NCI-H2107 treated with DMSO at 0.1 percent for 48 hours (cell line): ENCODE results near the gene ADD3.
"Not testable (repeated sequence)": the region's sequence is repeated elsewhere in the genome, so short reads cannot be mapped to it uniquely, and the experiment has no call there.

Experiments used
- DNase-seq: peaks from one replicate; lab custom pipeline; 2025; ENCODE audit not compliant: unreplicated experiment; lab: John Stamatoyannopoulos, UW

Gene ADD3

DNA sequence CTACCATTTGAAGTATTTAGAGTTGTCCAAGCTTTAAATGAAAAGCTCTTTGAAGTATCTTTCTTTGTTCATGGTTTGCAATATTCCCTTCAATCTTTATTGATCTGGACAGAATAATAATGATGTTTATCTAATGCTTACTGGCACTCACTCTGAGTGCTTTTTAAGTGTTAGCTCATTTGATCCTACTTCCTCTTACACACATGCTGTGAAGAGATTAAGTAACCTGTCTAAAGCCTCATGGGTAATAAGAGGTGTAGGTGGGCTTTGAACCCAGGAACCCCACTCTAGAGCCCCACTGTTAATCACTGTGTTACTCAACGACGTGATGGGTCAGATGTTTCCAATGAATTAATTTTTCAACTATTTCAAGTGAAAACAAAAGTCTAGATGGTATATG is 31.1 kb upstream of the ADD3 start:
- peak; percentile 3 for DNase-seq

DNA sequence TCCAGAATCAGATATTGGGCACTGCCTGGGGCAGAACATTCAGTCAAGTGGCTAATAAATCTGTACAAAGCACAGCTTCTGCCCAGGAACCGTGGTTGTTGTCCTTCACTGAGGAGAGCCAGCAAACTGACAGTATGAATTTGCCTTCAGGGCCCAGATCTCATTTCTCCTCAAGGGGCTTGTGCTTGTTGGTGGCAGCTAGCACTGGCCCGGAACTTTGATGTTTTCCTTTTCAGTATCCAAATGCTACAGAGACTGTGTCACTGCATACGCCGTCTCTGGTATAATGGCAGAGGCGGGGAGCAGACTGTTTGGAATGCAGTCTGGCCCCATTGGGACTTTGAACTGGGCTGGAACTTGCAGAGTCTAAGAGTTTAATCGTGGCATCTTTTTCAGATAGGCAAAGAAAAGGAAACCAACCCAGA is 30.4 kb upstream of the ADD3 start:
- DNase-seq, result no peak

- DNase-seq, result no peak
Observed at GRCh38 chr10:109978481-109978880, 29.3 kb upstream of the ADD3 start.

DNA sequence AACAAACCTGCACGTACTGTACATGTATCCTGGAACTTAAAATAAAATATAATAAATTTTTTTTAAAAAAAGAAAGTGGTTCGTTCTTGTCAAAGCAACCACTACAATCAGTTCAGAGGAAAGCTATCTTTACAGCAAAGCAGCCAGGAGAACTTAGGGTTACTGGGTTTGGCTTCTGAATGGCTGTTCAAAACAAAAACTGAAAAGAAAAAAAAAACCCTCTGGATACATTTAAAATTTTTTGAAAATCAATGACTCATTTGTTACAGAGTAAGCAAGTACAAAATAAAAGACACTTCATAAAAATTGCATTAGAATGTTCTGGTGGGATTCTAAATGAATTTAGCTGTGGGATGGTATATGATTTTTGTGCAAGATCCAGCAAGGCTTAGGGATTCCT is 28.6 kb upstream of the ADD3 start:
- DNase-seq, result no peak

DNA sequence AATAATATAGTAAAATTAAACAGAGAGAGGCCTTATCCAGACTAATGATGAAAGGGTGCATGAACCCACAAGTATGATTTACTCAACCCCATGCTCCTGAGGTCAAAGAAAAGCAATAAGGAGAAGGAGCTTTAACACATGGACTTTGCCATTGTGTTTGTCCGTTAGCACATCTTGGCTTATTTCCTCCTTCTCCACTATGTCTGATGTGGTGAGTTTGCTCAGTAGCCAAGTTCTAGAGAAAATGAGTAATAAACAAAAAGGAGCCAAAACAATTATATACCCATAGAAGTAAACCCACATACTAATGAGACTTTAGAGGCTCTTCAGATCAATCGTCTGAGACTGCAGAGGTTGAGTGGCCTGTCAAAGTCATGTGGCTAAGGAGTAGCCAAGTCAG is 26.1 kb upstream of the ADD3 start:
- no peak for DNase-seq

GRCh38 chr10:109982123-109982522 is 25.7 kb upstream of the ADD3 start:
- DNase-seq, result no peak

DNA sequence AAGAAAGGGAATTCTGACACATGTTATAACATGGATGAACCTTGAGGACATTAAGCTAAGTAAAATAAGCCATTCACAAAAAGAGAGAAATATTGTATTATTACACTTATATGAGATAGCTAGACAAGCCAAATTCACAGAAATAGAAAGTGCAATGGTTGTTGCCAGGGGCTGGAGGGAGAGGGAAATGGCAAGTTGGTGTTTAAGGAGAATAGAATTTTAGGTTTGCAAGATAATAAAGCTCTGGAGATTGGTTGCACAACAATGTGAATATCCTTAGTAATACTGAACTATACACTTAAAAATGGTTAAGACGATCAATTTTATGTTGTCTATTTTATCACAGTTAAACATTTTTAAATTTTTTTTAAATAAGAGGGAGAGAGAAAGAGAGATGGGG is 25.0 kb upstream of the ADD3 start:
- no peak for DNase-seq

DNA sequence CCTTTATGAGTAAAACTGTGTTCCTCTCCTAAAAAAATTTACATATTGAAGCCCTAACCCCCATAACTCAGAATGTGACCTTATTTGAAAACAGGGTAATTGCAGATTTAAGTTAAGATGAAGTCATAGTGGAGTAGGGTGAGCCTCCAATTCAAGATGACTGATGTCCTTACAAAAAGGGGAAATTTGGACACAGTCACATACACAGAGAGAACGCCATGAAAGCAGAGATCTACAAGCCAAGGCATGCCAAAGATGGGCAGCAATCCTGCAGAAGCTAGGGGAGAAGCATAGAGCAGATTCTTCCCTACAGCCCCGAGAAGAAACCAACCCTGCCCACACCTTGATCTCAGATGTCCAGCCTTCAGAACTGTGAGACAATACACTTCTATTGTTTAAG is 23.8 kb upstream of the ADD3 start:
- no peak for DNase-seq

GRCh38 chr10:109985768-109986167 is 22.0 kb upstream of the ADD3 start:
- not testable (repeated sequence) for DNase-seq

- DNase-seq, result no peak
Observed at GRCh38 chr10:109987452-109988211, 20.2 kb upstream of the ADD3 start.

DNA sequence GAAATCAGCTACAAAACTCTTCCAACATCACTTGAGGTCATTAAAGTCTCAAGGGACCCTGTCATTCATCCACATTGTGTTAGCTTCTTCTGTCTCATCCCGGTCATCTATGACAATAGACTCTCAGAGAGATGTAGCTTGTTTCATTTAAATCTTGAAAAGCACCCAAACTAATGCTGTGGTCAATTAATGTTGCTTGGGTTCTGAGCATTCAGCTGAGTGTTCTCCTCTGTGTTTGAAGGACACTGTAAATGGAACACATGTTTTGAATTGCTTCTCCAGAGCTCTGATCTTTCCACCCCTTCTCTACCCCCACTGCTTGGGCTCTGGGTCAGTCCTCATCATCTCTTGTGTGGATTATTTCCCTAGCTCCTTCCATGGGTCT is 19.6 kb upstream of the ADD3 start:
- DNase-seq, result no peak

DNA sequence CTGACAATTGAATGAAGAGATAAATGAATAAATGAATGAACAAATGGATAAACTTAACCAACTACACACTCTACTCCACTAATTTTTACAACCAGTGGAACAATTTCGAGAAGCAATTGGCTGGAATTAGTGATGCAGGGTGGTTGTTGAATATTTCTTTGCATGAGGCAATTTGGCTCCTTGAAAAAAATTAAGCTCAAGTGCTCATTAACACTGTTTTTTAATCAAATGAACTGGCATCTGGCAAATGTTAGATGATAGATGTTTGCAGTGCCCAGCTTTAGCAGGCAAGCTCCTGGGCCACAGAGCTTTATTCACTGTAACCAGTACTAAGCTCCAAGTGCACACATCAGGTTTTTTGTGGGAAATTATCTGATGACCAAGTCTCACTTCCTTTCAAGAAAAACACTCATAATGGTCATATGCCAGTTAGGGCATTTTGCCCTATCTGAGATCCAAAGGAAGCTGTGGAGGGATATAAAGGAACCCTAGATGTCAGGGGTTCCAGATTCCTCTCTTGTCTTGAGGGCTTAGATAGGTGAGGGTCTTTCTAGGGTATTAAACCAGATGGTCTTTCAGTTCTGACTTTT is 16.4 kb upstream of the ADD3 start:
- no peak for DNase-seq

DNA sequence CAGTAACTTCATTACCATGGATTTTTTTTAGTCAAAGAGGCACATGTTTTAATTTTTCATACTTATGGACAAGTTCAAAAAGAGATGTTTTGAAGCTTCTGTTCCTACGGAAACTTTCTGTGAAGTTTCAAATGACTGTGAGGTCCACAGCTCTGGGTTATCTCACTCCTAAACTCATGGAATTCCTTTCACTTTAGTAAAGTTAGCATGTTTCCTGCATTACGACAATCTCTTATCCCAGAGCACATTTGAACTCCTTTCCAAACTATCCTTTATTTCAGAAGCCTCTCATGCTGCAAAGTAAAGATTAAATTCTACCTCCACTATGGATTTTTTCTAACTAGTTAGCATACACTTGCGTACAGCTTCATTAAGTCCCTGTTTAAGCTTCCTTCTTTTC is 15.3 kb upstream of the ADD3 start:
- DNase-seq, result no peak

DNA sequence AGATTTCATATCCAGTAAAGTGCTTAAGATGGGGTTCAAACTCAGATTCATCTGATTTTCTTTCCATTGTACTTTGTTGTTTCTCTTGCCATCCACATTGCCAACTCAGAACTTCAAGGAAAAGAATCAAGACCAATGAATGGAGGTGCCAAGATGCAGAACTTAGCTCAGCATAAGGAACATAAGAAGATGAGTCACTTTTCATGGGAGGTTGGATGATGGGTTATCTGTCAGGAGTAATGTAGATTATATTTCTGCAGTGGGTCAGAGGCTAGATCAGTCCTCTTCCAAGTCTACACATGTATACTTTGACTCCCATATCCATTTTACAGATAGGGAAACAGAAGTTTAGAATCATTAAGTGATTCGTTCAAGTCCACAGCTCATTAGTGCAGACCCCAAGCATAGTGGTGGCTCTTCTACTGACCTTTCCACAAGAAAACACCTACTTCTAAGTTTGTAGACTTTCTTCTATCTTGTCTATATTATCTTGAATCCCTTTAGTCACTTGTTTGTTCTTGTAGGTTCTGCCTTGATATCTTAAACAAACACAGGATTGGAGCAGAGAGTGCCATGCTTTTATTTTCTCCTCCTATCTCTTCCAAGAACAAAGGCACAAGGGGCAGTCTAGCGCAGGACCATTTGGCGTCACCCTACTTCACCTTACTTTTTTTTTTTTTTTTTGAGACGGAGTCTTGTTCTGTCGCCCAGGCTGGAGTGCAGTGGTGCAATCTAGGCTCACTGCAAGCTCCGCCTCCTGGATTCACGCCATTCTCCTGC is 14.0 kb upstream of the ADD3 start:
- DNase-seq, result no peak

DNA sequence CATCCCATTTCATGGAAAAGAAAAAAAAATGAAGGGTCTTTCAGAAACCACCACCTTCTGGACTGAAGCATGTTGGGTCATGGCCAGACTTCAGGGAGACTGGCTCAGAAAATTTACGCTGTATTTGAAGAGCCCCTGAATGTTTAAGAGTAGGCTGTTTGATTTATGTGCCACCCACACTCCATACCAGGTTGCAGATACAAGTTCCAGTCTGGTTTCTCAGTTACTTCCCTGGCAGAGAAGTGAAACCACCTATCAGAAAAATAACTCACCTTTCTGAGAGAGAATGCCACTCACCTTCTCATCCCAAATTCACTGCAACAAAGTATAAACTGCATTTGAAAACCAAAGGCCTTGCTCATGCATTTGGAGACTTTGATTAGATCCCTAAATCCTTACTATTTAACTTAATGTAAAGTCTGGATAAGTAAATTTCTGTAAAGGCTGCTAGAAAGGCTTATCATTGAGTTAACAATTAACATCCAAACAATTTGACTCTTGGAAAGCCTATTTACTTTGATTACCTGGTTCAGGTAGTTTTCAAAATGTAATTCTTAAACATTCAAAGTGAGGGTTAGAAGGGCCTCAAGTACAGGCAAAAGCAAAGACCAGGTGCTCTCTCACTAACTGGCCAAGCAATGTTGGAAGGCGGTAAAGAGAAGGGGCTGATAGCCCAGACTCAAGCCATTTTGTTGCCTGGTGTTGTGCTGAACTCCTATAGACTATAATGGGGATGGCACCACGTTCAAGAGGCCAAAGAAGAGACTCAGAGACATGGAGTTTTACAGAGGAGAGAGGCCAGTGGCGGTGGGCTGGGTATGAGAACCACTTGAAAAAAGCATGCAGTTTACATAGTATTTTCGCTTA is 12.8 kb upstream of the ADD3 start:
- DNase-seq, result no peak

DNA sequence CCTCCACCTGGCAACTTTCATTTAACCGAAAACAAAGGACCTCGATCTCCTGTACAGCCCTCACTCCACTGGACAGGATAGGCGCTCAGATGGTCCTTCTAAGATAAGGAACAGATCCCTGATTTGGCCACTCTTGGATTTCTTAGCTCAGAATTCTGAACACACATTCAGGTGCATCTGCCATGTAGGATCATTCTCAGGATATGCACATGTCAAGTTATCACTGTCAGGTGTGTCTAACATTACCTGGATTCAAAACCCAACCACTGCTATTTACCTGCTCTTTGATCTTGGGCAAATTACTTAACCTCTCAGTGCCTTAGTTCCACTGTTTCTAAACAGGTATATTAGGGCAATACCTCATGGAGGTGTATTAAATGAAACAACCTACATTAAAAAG is 12.2 kb upstream of the ADD3 start:
- DNase-seq, result no peak

DNA sequence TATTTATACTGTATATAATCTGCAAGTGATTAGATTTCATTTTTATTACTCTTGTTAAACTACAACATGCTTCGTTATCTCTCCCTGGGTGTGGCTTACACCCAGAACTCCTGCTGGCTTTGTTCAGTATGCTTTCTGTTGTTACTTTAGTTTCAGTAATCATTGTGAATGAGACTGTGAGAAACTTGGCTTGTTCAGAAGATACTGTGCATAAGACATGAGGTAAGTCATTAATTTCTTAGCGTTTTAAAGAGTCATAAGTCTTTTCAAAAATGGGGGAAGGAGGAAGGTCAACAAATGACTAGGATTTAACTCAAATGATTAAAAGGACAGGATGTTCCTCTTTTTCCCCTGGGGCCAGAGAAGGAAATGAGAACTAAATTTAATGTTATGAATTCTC is 11.6 kb upstream of the ADD3 start:
- DNase-seq, result no peak

DNA sequence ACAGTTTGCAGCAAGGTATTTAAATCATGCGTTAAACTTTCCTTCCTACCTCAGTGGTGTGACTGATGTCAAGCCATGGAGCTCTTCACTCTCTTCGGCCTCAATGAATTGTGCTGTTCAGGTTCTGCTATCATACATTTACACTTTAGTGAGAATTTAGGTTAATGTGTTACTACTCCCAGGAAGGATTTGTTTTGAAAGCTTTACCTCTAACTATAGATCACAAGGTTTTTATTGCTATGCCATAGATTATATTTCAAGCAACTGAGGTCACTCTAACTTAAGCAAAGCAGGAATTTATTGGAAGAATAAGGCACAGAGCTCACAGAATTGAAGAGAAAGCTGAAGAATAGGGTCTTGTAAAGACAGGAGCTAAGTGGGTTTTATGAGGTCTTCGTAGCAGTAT is 11.0 kb upstream of the ADD3 start:
- no peak for DNase-seq

GRCh38 chr10:109997233-109997632 is 10.6 kb upstream of the ADD3 start:
- DNase-seq, result no peak

- no peak for DNase-seq
Observed at GRCh38 chr10:109998513-109998912, 9.3 kb upstream of the ADD3 start.

- DNase-seq, result no peak
Observed at GRCh38 chr10:110002801-110003523, 4.8 kb upstream of the ADD3 start.
